Tibial artery (tissue), 4 donors: ENCODE results near the gene DKK3.
A peak's percentile ranks its signal among the peaks of the same experiment; 100 is the strongest.

Experiments
- DNase-seq, 2 donors: peaks; one replicate each; pipeline ENCODE4 v3.0.0-alpha.2; 2019
- H3K27ac ChIP-seq, 2 donors: fragments of 200-600 bp; sonication (generic) in 1 of 2; 1 replicate in 1 of 2; 2 replicates in 1 of 2; pipeline ENCODE4 v1.5.1; 2018 to 2019; ENCODE audit warnings: mild to moderate bottlenecking in 1 of 2
- H3K27me3 ChIP-seq, 2 donors: fragments of 200-600 bp; sonication (generic) in 1 of 2; one replicate each; pipeline versions ENCODE4 v1.5.1 to v1.6.0; 2016 to 2019
- H3K36me3 ChIP-seq, 3 donors: fragments of 200-600 bp; sonication (generic) in 2 of 3; one replicate each; pipeline ENCODE4 v1.5.1; 2016 to 2019; ENCODE audit warnings: mild to moderate bottlenecking in 2 of 3
- H3K4me1 ChIP-seq, 4 donors: fragments of 200-600 bp; sonication (generic) in 2 of 4; 1 replicate in 3 of 4; 2 replicates in 1 of 4; pipeline ENCODE4 v1.5.1; 2016 to 2019
- H3K4me3 ChIP-seq, 2 donors: fragments of 200-600 bp; sonication (generic) in 1 of 2; 1 replicate in 1 of 2; 2 replicates in 1 of 2; pipeline ENCODE4 v1.5.1; 2018 to 2019; ENCODE audit warnings: mild to moderate bottlenecking in 2 of 2
- H3K9me3 ChIP-seq, 3 donors: fragments of 200-600 bp; sonication (generic) in 1 of 3; one replicate each; pipeline ENCODE4 v1.5.1; 2016 to 2019
- CTCF ChIP-seq, 2 experiments: fragments of 200-600 bp in 1 of 2; fragments of 450-650 bp in 1 of 2; IDR thresholded peaks; one replicate each; pipeline ENCODE4 v1.5.1; 2017 to 2019; ENCODE audit warnings: antibody characterized with exemption in 2 of 2, mild to moderate bottlenecking in 1 of 2, moderate library complexity in 1 of 2
- intact Hi-C: fragments of 100-400 bp; cut with DNase I; formaldehyde crosslinking; loops from one replicate; pipeline ENCODE4 v1.15.0; 2023; ENCODE audit warnings: low total_unique reads

Gene DKK3

GRCh38 chr11:11998091-11998781, 10.2 kb downstream of the DKK3 start:
- peaks cover 0 to 62% (median 35%) of the 10 kb centered on the region in 3 donors for H3K36me3 ChIP-seq

DNA sequence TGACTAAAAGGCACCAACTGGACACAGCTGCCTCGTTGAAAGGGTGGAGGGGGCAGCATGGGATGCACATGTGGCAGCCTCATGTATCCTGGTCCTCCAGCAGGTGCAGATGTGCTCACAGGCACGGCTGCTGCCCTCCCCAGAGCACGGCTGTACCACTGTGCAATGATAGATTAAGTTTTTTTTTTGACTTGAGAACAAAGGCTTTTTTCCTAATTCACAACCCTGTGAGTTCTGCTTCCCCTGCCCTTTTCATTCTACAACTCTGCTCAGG, 11.4 kb downstream of the DKK3 start:
- peaks cover 0 to 59% (median 35%) of the 10 kb centered on the region in 3 donors for H3K36me3 ChIP-seq
- intact Hi-C loops: no loop called here
- H3K4me3 ChIP-seq: no peak overlapping the region
- H3K9me3 ChIP-seq: no peaks in the 10 kb centered on the region
- H3K27me3 ChIP-seq: no peaks in the 10 kb centered on the region
- TF ChIP-seq CTCF (IDR thresholded peaks at IDR 0.05): no peak
- peaks cover 0 to 14% (median 4%) of the 10 kb centered on the region in 4 donors for H3K4me1 ChIP-seq
- H3K27ac ChIP-seq: no peak overlapping the region
- DNase-seq: no peak

More at GRCh38 chr11:11998091-11998781, 10.2 kb downstream of the DKK3 start:
- H3K27ac ChIP-seq: peak overlapping the region in 1 of 2 donors; percentile 33
- H3K27me3 ChIP-seq: no peaks in the 10 kb centered on the region
- no peak overlapping the region for H3K4me3 ChIP-seq
- H3K9me3 ChIP-seq: no peaks in the 10 kb centered on the region
- intact Hi-C loops: no loop called here
- no peak for DNase-seq
- peaks cover 0 to 9% (median 4%) of the 10 kb centered on the region in 4 donors for H3K4me1 ChIP-seq
- no peak for TF ChIP-seq CTCF (IDR thresholded peaks at IDR 0.05)

DNA sequence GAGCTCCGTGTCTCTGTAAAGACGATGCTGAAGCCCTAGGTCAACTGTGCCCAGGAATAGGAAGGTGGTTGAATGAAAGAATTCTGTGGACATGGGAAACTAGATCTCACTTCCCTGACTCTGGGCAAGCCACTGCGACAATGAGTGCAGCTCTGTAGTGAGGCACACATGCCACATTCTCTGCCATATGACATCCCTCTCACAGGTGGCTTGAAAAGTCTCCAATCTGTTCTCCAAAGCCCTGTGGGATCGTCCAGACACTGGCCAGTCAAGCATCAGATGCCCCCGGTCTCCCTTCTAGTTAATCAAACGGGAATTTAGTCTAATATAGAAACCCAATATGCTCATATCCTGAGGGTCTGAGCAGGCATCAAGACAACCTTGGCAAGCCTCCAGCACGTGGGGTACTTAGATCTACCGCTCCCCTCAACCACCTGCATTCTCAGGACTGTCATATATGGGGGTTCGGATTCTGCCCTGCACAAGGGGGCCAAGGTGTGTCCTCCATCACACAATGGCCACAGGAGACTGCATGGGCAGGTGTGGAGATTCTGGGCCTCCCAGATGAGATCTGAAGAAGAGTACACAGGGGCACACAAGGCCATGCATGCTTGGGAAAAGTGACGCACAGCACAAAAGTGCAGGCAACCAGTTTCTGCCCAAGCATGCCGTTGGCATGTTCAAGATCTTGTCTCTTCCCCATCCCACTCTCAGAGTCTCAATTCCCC, 11.9 kb downstream of the DKK3 start:
- no peak overlapping the region for H3K27ac ChIP-seq

GRCh38 chr11:11995601-11996000, 12.8 kb downstream of the DKK3 start:
- no peaks in the 10 kb centered on the region for H3K27me3 ChIP-seq
- intact Hi-C loops: no loop called here
- H3K36me3 ChIP-seq: peaks cover 0 to 45% (median 29%) of the 10 kb centered on the region in 3 donors
- no peak overlapping the region for H3K4me3 ChIP-seq
- no peak overlapping the region for H3K27ac ChIP-seq
- H3K4me1 ChIP-seq: peaks cover 0 to 14% (median 4%) of the 10 kb centered on the region in 4 donors
- no peak for DNase-seq
- no peak for TF ChIP-seq CTCF (IDR thresholded peaks at IDR 0.05)
- H3K9me3 ChIP-seq: no peaks in the 10 kb centered on the region

More for the DNA sequence above, 11.9 kb downstream of the DKK3 start:
- Histone ChIP-seq H3K9me3 (no peaks in the 10 kb centered on the region), H3K36me3 (peaks cover 0 to 54% (median 33%) of the 10 kb centered on the region in 3 donors), H3K4me3 (no peak overlapping the region), H3K27me3 (no peaks in the 10 kb centered on the region), H3K4me1 (peaks cover 0 to 14% (median 4%) of the 10 kb centered on the region in 4 donors)
- intact Hi-C loops: no loop called here
- no peak for TF ChIP-seq CTCF (IDR thresholded peaks at IDR 0.05)
- no peak for DNase-seq

GRCh38 chr11:11993839-11994238, 14.6 kb downstream of the DKK3 start:
- no peak for DNase-seq
- Histone ChIP-seq H3K36me3 (peaks cover 0 to 40% (median 29%) of the 10 kb centered on the region in 3 donors), H3K9me3 (no peaks in the 10 kb centered on the region), H3K27ac (peak overlapping the region; percentile 23 to 31), H3K4me1 (peaks cover 0 to 21% (median 8%) of the 10 kb centered on the region in 4 donors), H3K27me3 (no peaks in the 10 kb centered on the region), H3K4me3 (no peak overlapping the region)
- TF ChIP-seq CTCF (IDR thresholded peaks at IDR 0.05): no peak
- intact Hi-C loops: no loop called here
